ENCODE measurements around the gene ROBO1.
A peak's percentile ranks its signal among the peaks of the same experiment; 100 is the strongest.
"Not testable (repeated sequence)": the region's sequence is repeated elsewhere in the genome, so short reads cannot be mapped to it uniquely, and the experiment has no call there.

ROBO1 gene

DNA sequence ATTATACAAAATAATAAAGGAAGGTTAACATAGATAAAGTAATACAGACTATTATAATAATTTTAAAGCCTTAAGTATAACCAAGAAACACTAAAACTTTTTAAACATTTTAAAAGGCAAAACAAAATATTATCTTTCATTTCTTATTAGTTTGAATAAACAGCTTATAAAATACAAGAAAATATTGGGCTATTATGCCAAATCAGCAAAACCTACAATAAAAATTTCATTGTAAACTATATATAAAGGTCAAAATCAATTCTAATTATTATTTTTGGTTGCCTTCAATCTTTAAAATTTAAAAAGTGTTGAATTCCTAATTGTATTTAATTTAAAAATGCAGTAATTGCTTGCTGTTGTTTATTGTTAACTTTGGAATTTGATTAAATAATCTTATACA lies 430.0 kb downstream of the ROBO1 start:
- DNase-seq (ENCODE audit: low read depth), result no peak
- H3K4me3 ChIP-seq (ENCODE audit: low read depth, low read length), result no peak overlapping the region
- TF ChIP-seq, protein P1, sequence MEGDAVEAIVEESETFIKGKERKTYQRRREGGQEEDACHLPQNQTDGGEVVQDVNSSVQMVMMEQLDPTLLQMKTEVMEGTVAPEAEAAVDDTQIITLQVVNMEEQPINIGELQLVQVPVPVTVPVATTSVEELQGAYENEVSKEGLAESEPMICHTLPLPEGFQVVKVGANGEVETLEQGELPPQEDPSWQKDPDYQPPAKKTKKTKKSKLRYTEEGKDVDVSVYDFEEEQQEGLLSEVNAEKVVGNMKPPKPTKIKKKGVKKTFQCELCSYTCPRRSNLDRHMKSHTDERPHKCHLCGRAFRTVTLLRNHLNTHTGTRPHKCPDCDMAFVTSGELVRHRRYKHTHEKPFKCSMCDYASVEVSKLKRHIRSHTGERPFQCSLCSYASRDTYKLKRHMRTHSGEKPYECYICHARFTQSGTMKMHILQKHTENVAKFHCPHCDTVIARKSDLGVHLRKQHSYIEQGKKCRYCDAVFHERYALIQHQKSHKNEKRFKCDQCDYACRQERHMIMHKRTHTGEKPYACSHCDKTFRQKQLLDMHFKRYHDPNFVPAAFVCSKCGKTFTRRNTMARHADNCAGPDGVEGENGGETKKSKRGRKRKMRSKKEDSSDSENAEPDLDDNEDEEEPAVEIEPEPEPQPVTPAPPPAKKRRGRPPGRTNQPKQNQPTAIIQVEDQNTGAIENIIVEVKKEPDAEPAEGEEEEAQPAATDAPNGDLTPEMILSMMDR (conservative IDR thresholded peaks at IDR 0.05; ENCODE audit: low read depth, low read length), result no peak

DNA sequence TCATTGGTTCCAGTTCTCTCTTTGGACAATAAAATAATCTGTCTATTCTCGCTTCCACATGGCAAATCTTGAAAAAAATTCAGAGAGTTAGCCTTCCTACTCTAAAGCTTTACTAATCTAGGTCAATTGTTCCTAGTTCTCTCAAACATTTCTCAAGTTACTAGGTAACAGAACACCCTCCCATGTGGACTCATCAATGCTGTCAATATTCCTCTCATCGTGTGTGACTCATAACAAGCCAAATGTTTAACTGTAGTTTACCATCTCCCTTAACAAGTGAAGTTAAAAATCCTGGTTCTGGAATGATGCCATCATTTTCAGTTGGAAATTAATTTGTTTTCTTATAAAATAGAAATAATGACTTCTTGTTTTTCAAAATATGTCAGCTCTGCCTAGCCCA lies 438.6 kb downstream of the ROBO1 start:
- H3K4me3 ChIP-seq (ENCODE audit: low read depth, low read length), result no peak overlapping the region
- TF ChIP-seq, protein P1 (conservative IDR thresholded peaks at IDR 0.05; ENCODE audit: low read depth, low read length), result no peak
- DNase-seq (ENCODE audit: low read depth), result peak; percentile 55

DNA sequence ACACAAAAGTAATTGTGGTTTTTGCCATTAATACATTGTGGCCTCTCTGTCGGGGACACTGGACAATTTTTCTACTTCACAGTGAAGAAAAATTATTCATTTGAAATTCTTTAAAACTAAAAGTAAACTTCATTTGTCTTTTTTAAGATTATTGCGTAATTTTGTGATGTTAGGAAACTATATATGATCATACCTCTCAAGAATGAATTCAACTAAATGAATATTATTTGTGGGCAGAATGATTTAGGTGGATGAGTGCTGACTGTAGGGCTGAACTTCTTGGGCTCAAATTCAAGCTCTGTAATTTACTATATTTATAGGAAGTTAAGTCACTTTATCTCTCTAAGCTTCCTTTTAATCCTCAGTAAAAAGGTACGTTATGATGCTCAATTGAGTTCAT lies 441.2 kb downstream of the ROBO1 start:
- no peak overlapping the region for H3K4me3 ChIP-seq (ENCODE audit: low read depth, low read length)
- TF ChIP-seq, protein P1 (conservative IDR thresholded peaks at IDR 0.05; ENCODE audit: low read depth, low read length), result no peak
- peak; percentile 64 for DNase-seq (ENCODE audit: low read depth)

DNA sequence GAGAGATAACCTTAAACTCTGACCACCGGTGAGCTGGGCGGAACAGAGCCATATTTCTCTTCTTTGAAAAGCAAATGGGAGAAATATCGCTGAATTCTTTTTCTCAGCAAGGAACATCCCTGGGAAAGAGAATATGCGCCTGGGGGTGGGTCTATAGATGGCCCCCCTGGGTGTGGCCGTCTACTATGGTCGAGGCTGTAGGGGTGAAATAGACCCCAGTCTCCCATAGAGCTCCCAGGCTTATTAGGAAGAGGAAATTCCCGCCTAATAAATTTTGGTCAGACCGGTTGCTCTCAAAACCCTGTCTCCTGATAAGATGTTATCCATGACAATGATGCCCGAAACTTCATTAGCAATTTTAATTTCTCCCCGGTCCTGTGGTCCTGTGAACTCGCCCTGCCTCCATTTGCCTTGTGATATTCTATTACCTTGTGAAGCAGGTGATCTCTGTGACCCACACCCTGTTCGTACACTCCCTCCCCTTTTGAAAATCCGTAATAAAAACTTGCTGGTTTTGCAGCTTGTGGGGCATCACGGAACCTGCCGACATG lies 441.9 kb downstream of the ROBO1 start:
- DNase-seq (ENCODE audit: low read depth); H3K4me3 ChIP-seq (ENCODE audit: low read depth, low read length): not testable (repeated sequence)

DNA sequence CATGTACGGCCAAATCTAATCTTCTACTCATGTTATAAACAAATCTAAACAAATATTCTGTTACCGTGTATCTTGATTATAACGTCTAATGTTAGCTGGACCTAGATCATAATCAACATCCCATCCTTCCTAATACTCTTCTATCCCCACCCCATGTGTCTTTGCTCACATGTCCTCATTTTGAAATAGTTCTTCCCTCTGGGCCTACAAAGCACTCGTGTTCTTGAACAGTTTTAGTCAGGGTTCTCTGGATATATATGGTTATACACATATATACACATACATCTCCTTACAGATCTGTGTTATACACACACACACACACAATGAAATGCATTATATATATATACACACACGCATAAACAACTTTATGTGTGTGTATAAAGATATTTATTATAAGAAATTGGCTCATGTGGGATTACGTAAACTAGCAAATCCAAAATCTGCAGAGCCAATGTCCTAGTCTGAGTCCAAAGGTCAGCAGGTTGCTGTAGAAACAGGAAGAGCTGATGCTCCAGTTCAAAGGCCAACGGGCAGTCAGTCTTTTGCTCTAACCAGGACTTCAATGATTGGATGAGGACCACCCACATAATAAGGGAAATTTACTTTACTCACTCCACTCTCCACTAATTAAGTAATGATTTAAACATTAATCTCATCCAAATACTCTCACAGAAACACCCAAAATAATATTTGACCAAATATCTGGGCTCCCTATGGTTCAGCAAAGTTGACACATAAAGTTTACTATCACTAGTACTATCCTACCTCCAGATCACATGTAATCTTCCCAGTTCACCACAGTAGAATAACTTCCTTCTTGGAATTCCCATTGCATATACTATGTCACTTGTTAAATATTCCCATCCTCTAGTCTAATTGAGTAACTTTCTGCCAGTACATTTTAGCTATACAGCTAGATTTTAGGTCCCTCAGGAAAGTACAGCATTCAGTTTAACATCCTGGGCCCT lies 450.0 kb downstream of the ROBO1 start:
- TF ChIP-seq, protein P1 (conservative IDR thresholded peaks at IDR 0.05; ENCODE audit: low read depth, low read length), result no peak
- no peak overlapping the region for H3K4me3 ChIP-seq (ENCODE audit: low read depth, low read length)
- DNase-seq (ENCODE audit: low read depth), result no peak

DNA sequence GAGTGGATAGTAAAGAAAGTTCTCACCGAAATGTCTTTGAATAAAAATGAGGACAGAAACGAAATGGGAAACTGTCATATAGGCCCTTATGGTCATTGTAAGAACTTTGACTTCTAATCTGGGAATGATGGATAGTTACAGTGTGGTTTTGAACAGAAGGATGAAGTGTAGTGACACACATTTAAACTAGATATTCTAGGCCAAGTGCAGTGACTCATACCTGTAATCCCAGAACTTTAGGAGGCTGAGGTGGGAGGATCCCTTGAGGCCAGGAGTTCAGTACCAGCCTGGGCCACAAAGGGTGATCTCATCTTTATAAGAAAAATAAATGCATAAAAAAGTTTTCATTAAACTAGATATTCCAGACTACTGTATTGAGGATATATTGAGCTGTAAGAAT lies 452.8 kb downstream of the ROBO1 start:
- no peak overlapping the region for H3K4me3 ChIP-seq (ENCODE audit: low read depth, low read length)
- TF ChIP-seq, protein P1 (conservative IDR thresholded peaks at IDR 0.05; ENCODE audit: low read depth, low read length), result no peak
- no peak for DNase-seq (ENCODE audit: low read depth)

DNA sequence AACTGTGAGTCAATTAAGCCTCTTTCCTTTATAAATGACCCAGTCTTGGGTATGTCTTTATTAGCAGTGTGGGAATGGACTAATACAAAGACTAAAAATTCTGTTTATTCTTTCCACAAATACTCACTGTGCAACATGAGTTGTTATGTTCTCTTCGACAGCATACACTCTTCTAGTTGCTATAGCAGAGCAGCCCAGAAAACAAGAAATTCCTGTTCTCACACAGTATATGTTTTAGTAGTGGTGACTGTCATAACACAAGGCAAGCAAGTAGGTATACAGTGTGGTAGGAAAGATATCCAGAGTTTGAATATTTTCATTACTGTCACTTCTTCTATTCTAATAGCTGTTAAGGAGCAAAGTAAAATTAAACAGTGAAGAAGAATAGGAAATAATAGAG lies 453.3 kb downstream of the ROBO1 start:
- no peak for DNase-seq (ENCODE audit: low read depth)
- H3K4me3 ChIP-seq (ENCODE audit: low read depth, low read length), result no peak overlapping the region
- TF ChIP-seq, protein P1 (conservative IDR thresholded peaks at IDR 0.05; ENCODE audit: low read depth, low read length), result no peak
